SK-N-SH treated with all-trans-retinoic acid at 6 μM for 48 hours (cell line): ENCODE results near the gene NRAS.

Source experiments
- ISL1 ChIP-seq: fragments of 250-450 bp; sonication (Bioruptor Pico); IDR thresholded peaks from 2 replicates; pipeline ENCODE4 v2.1.2; 2022; ENCODE audit warnings: mild to moderate bottlenecking, moderate library complexity
- PPARA ChIP-seq: fragments of 250-450 bp; sonication (Bioruptor Pico); IDR thresholded peaks from 2 replicates; pipeline ENCODE4 v1.5.0; 2020; ENCODE audit warnings: mild to moderate bottlenecking, borderline replicate concordance
- ZC3H10 ChIP-seq: fragments of 250-450 bp; sonication (Bioruptor Pico); IDR thresholded peaks from 2 replicates; pipeline ENCODE4 v1.5.1; 2021; ENCODE audit warnings: mild to moderate bottlenecking, moderate library complexity

DNA sequence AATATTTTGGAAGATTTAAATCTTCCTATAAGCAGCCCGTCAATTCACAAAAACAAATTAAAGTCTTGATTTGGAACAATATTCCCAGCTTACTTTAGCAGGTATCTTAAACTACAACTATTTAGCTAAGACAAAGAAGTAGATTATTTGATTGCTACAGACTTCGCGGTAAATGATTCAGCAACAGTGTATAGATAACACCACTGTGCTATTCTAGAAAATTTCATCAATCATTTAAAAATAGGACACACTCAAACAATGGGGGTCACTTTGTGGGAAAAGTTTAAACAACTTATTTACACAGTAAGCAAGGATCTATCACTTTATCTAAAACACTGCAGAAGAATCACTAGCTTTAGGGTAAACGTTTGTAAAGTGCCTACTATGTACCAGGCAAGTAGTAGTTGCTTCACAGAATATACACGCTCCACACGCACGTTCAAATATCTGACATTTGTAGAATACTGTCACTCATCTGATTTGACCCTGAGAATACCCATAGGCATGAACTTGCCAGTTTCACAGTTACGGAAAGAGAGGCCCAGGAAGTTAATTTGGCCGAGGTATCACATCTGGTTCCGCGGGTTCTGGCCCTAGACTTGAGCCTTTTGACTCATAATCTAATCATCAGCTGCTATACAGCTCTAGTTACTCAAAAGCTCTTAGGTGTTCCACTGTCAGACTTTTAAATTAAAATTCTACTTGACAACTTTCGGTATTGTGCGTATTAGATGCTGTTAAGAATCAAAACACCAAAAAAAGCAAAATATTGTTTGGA, 47.6 kb downstream of the NRAS start:
- TF ChIP-seq ISL1 (no peak), PPARA (CRISPR knock-in tag) (no peak), ZC3H10 (no peak)
